PC-3 (cell line): ENCODE data around the gene RIPK3. TPM values are rescaled to one million over a fixed set of nuclear protein-coding genes. Genes with fewer than 3 reads are reported as not detected.
A peak's percentile ranks its signal among the peaks of the same experiment; 100 is the strongest.
"Not testable (repeated sequence)": the region's sequence is repeated elsewhere in the genome, so short reads cannot be mapped to it uniquely, and the experiment has no call there.

ENCODE experiments used
- ATAC-seq: fragments of 200-7000 bp; cut with Tn5 transposase; 2 replicates; pipeline ENCODE4 v1.9.1; 2020; ENCODE audit warnings: mild to moderate bottlenecking, moderate library complexity
- Bru-seq: library from RNA; stranded (reverse); fragments of 400-500 nt; gene quantifications from one replicate; lab custom pipeline; 2021; lab: Mats Ljungman, UMichigan
- BruChase-seq, 2 experiments: library from RNA; stranded (reverse); fragments of 400-500 nt; gene quantifications; one replicate each; lab custom pipeline; 2021; lab: Mats Ljungman, UMichigan
- BruUV-seq: library from RNA; stranded (reverse); fragments of 400-500 nt; replicated peaks from 2 replicates; lab custom pipeline; 2021; lab: Mats Ljungman, UMichigan
- CTCF ChIA-PET: fragments of 300-600 bp; sonication (Branson Sonifier 250); formaldehyde crosslinking; loops from one replicate; lab custom pipeline; 2022; ENCODE audit warnings: antibody characterized with exemption; lab: Charles Lee
- POLR2A ChIA-PET: fragments of 300-600 bp; sonication (Branson Sonifier 250); formaldehyde crosslinking; loops from one replicate; lab custom pipeline; 2022; ENCODE audit warnings: antibody characterized with exemption; ENCODE audit not compliant: unreplicated experiment; lab: Charles Lee
- DNase-seq: peaks from one replicate; pipeline ENCODE4 v3.0.0-alpha.2; 2015
- H2AFZ ChIP-seq: fragments of 300-600 bp; sonication (generic); 2 replicates; pipeline ENCODE4 v1.6.0; 2016; ENCODE audit warnings: antibody characterized with exemption, low read length
- H3F3A ChIP-seq: fragments of 300-600 bp; sonication (generic); one replicate; pipeline ENCODE4 v1.6.0; 2017; ENCODE audit warnings: antibody characterized with exemption, low read length, control low read depth, mild to moderate bottlenecking; ENCODE audit not compliant: unreplicated experiment
- H3K27ac ChIP-seq: fragments of 300-600 bp; sonication (generic); 2 replicates; pipeline ENCODE4 v1.5.1; 2016; ENCODE audit warnings: mild to moderate bottlenecking, low read length
- H3K27me3 ChIP-seq: fragments of 300-600 bp; sonication (generic); 2 replicates; pipeline ENCODE4 v1.6.1; 2016; ENCODE audit warnings: low read length, mixed read lengths
- H3K36me3 ChIP-seq: fragments of 300-600 bp; sonication (generic); 2 replicates; pipeline ENCODE4 v1.6.1; 2016; ENCODE audit warnings: low read depth, mixed run types, low read length, mixed read lengths
- H3K4me1 ChIP-seq: fragments of 300-600 bp; sonication (generic); 2 replicates; pipeline ENCODE4 v1.5.1; 2016; ENCODE audit warnings: low read length; ENCODE audit not compliant: insufficient read depth
- H3K4me2 ChIP-seq: fragments of 300-600 bp; sonication (generic); 2 replicates; pipeline ENCODE4 v1.6.0; 2016; ENCODE audit warnings: low read length
- H3K4me3 ChIP-seq: fragments of 300-600 bp; sonication (generic); 2 replicates; pipeline ENCODE4 v1.5.1; 2016; ENCODE audit warnings: mild to moderate bottlenecking, low read length, mixed read lengths
- H3K79me2 ChIP-seq: fragments of 300-600 bp; sonication (generic); 2 replicates; pipeline ENCODE4 v1.6.1; 2017; ENCODE audit warnings: low read length, mixed read lengths
- H3K9ac ChIP-seq: fragments of 300-600 bp; sonication (generic); 2 replicates; pipeline ENCODE4 v1.6.0; 2016; ENCODE audit warnings: mild to moderate bottlenecking, low read length
- H3K9me2 ChIP-seq: fragments of 300-600 bp; sonication (generic); replicated peaks from 2 replicates; pipeline ENCODE4 v1.6.1; 2016; ENCODE audit warnings: mixed run types, low read length, mixed read lengths
- H3K9me3 ChIP-seq: fragments of 300-600 bp; sonication (generic); 2 replicates; pipeline ENCODE4 v1.6.1; 2016; ENCODE audit warnings: low read length, mixed read lengths
- H4K20me1 ChIP-seq: fragments of 300-600 bp; sonication (generic); 2 replicates; pipeline ENCODE4 v1.6.1; 2016; ENCODE audit warnings: low read length, mixed read lengths
- CTCF ChIP-seq: fragments of 300-600 bp; sonication (generic); conservative IDR thresholded peaks from 2 replicates; pipeline ENCODE4 v1.5.1; 2017; ENCODE audit warnings: antibody characterized with exemption, low read depth, mild to moderate bottlenecking, low read length
- EZH2 ChIP-seq: fragments of 300-600 bp; sonication (generic); IDR thresholded peaks from one replicate; pipeline ENCODE4 v1.6.1; 2017; ENCODE audit warnings: antibody characterized with exemption, mild to moderate bottlenecking, low read length; ENCODE audit not compliant: unreplicated experiment
- EZH2phosphoT487 ChIP-seq: fragments of 300-600 bp; sonication (generic); IDR thresholded peaks from 2 replicates; pipeline ENCODE4 v1.6.1; 2018; ENCODE audit warnings: mild to moderate bottlenecking, antibody characterized with exemption, low read length, borderline replicate concordance
- intact Hi-C: fragments of 100-400 bp; cut with micrococcal nuclease; formaldehyde crosslinking; loops from 2 replicates; pipeline ENCODE4 v1.9.0; 2023
- long read RNA-seq: library from polyadenylated mRNA; unstranded; transcript quantifications from one replicate; pipeline ENCODE4 v2.0.0, GENCODE V29; 2021; ENCODE audit not compliant: unreplicated experiment
- total RNA-seq: library from RNA; depleted of rRNA; stranded (reverse); fragments of >200 nt; gene quantifications from 2 replicates; pipeline ENCODE4 v1.2.3, GENCODE V29; 2014; rRNA removed

RIPK3 gene
- not detected in 2 replicates for total RNA-seq
- not detected for Bru-seq, nascent RNA
- BruChase-seq, experiment 1, labeled RNA remaining after a 6-hour chase = not detected
- not detected for BruChase-seq, experiment 2, labeled RNA remaining after a 2-hour chase
- long read RNA-seq = 0 reads

DNA sequence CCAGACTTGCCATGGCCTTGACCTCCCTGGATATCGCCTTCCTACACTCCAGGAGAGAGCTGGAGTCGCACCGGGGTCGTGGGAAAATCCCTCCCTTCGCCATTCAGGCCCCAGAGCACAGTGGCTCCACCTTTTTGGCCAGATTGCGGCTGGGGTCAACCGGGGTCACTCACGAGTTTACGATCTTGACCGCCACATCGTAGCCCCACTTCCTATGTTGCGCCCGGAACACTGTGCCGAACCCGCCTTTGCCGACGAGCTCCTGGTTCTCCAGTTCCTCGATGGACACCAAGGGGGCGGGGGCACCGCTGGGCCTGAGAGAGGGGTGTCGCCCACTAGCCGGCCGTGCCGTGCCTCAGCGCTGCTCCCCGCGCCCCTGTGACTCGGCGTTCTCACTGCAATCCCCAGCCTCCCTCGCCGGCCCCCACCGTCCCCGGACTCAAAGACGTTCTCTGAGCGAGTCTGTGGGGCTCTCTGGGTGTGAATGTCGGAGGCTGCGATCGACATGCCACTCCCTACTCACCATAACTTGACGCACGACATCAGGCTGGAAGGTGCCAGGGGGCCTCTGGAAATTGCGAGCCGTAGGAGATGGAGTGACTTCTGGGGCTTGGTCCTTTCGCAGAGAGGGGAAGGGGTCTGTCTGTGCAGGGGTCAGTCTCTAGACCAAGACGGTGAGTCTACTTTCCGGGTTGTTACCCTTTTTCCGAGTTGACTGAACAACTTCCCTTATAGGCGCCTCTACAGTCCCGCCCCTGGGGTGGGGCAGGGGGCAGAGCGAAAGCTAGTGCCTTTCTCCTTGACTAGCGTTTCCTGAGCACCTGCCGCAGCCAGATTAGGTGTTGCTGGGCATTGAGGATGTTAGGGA lies at the start of gene RIPK3:
Gene RIPK3 (minus strand): TSS at position 708 of the 868 bp plus-strand sequence. CDS start 165 bp downstream, at position 543.
- BruUV-seq = no TSS peak
- no peaks in the 10 kb centered on the region for H3K4me1 ChIP-seq
- no peaks in the 10 kb centered on the region for H3K79me2 ChIP-seq
- intact Hi-C loops = no loop called here
- DNase-seq (no peak), ATAC-seq (no peak)
- no peaks in the 10 kb centered on the region for H4K20me1 ChIP-seq
- peaks cover 4% of the 10 kb centered on the region; the same call in 1 of the 2 replicates for H3K27me3 ChIP-seq
- no peaks in the 10 kb centered on the region for H3K9me2 ChIP-seq
- POLR2A ChIA-PET = no interaction called here
- H3K9me3 ChIP-seq = no peaks in the 10 kb centered on the region
- no peaks in the 10 kb centered on the region for H3K36me3 ChIP-seq
- no peak for TF ChIP-seq EZH2
- TF ChIP-seq EZH2phosphoT487 = no peak
- no peak within 1 kb of the TSS for H3K4me2 ChIP-seq
- CTCF ChIA-PET = no interaction called here
- no peaks in the 10 kb centered on the region for H3F3A ChIP-seq
- H3K27ac ChIP-seq = no peak within 1 kb of the TSS
- no peak within 1 kb of the TSS for H3K9ac ChIP-seq
- no peak within 1 kb of the TSS for H2AFZ ChIP-seq
- H3K4me3 ChIP-seq = no peak within 1 kb of the TSS

GRCh38 chr14:24389226-24389848 lies 49.5 kb upstream of the RIPK3 start:
- Histone ChIP-seq H3K9me2 (no peaks in the 10 kb centered on the region), H3F3A (no peaks in the 10 kb centered on the region), H2AFZ (no peak overlapping the region), H3K27ac (no peak overlapping the region), H3K4me1 (peaks cover 25% of the 10 kb centered on the region), H3K4me2 (no peak overlapping the region), H3K4me3 (no peak overlapping the region), H3K36me3 (no peaks in the 10 kb centered on the region), H3K79me2 (no peaks in the 10 kb centered on the region), H3K27me3 (no peaks in the 10 kb centered on the region), H3K9ac (no peak overlapping the region), H3K9me3 (no peaks in the 10 kb centered on the region), H4K20me1 (no peaks in the 10 kb centered on the region)
- intact Hi-C loops = no loop called here
- no TSS peak for BruUV-seq
- ChIA-PET POLR2A (no interaction called here), CTCF (no interaction called here)
- ATAC-seq (no peak), DNase-seq (peak; percentile 32)
- no peak for TF ChIP-seq CTCF
- no peak for TF ChIP-seq EZH2phosphoT487
- no peak for TF ChIP-seq EZH2

DNA sequence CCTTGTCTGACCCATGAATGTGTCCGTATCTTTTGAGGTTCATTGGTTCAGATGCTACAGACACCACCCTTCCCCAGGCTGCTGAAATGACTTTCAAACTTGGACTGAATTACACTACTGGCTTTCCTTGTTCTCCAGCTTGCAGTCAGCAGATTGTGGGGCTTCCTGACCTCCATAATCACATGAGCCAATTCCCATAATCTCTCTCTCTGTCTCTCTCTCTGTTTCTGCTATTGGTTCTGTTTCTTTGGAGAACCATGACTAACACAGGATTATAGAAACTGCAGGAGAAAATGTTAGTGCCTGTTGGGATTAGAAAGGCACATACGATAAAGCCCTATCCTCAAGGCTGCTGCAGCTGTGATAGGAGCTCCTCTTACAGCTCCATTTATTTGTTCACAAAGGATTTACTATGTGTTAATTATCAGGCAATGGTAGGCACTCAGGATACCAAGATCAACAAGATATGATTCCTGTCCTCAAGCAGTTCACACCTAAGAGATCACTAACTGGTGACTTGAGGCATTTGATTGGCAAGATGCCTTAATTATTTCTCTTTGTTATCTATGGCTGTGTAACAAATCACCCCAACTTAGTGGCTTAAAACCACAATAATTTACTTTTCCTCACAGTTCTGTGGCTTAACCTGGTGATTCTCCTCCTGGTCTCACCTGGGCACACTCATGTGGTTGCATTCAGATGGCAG lies 48.8 kb upstream of the RIPK3 start:
- no peak overlapping the region for H2AFZ ChIP-seq
- DNase-seq = no peak
- H3K27me3 ChIP-seq = no peaks in the 10 kb centered on the region
- intact Hi-C loops = no loop called here
- no peak overlapping the region for H3K4me3 ChIP-seq
- no peak for TF ChIP-seq EZH2phosphoT487
- no peak for TF ChIP-seq EZH2
- TF ChIP-seq CTCF = no peak
- H3K9ac ChIP-seq = no peak overlapping the region
- no peaks in the 10 kb centered on the region for H4K20me1 ChIP-seq
- H3K4me2 ChIP-seq = no peak overlapping the region
- H3K9me2 ChIP-seq = no peaks in the 10 kb centered on the region
- H3K79me2 ChIP-seq = no peaks in the 10 kb centered on the region
- H3F3A ChIP-seq = no peaks in the 10 kb centered on the region
- no peaks in the 10 kb centered on the region for H3K36me3 ChIP-seq
- no peak overlapping the region for H3K27ac ChIP-seq
- POLR2A ChIA-PET = no interaction called here
- CTCF ChIA-PET = interaction anchor here (0.6 kb wide), 1 partner anchor 43 kb away, joined by 3 read pairs; no protein-coding TSS in a partner anchor
- peaks cover 20% of the 10 kb centered on the region for H3K4me1 ChIP-seq
- no peak for ATAC-seq
- BruUV-seq = no TSS peak
- no peaks in the 10 kb centered on the region for H3K9me3 ChIP-seq

DNA sequence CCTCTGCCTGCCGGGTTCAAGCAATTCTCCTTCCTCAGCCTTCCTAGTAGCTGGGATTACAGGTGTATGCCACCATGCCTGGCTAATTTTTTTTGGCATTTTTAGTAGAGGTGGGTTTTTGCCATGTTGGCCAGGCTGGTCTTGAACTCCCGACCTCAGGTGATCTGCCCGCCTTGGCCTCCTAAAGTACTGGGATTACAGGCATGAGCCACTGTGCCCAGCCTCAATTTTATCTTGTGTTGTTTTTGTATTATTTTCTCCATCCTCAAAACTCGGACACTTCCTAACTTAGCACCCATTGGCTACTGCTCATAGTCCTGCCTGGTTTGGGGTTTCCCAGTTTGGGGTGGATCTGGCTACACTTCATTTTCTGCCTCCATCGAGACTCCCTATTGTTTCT lies 47.8 kb upstream of the RIPK3 start:
- CTCF ChIA-PET, DNase-seq, intact Hi-C loops, H3F3A ChIP-seq, H3K4me3 ChIP-seq, H2AFZ ChIP-seq, H3K36me3 ChIP-seq, BruUV-seq, H3K4me2 ChIP-seq, H3K9ac ChIP-seq, POLR2A ChIA-PET, H3K27ac ChIP-seq, H3K9me3 ChIP-seq, ATAC-seq, H3K27me3 ChIP-seq, H3K79me2 ChIP-seq, H3K9me2 ChIP-seq, H4K20me1 ChIP-seq: not testable (repeated sequence)
- H3K4me1 ChIP-seq = peaks cover 11% of the 10 kb centered on the region
